Neural cell (in vitro differentiated cells): ENCODE measurements around the gene IFT43. TPM values are rescaled to one million over a fixed set of nuclear protein-coding genes. Genes with fewer than 3 reads are reported as not detected.

ENCODE experiments used
- H2AFZ ChIP-seq: fragments of 200-600, 300-800 bp; sonication (generic), shearing (Covaris generic); 2 replicates; pipeline ENCODE4 v1.6.0; 2014; ENCODE audit warnings: low read depth, mild to moderate bottlenecking, antibody characterized with exemption, low read length, moderate library complexity
- H3F3A ChIP-seq: fragments of 200-600 bp; shearing (Covaris generic); 2 replicates; pipeline ENCODE4 v1.6.1; 2016; ENCODE audit warnings: mild to moderate bottlenecking, moderate library complexity, mixed read lengths, antibody characterized with exemption, low read length; ENCODE audit not compliant: insufficient read depth, poor library complexity, severe bottlenecking
- H3K27ac ChIP-seq: fragments of 200-600, 300-800 bp; sonication (generic), shearing (Covaris generic); 2 replicates; pipeline ENCODE4 v1.5.1; 2014; ENCODE audit warnings: mild to moderate bottlenecking, low read length, moderate library complexity
- H3K27me3 ChIP-seq: fragments of 300-800, 200-600 bp; sonication (generic), shearing (Covaris generic); 2 replicates; pipeline ENCODE4 v1.6.0; 2014; ENCODE audit warnings: mild to moderate bottlenecking, low read depth, low read length, moderate library complexity; ENCODE audit not compliant: insufficient read depth
- H3K36me3 ChIP-seq: fragments of 300-800, 200-600 bp; sonication (generic), shearing (Covaris generic); 2 replicates; pipeline ENCODE4 v1.5.1; 2014; ENCODE audit warnings: mild to moderate bottlenecking, antibody characterized with exemption, low read length, moderate library complexity; ENCODE audit not compliant: insufficient read depth
- H3K4me2 ChIP-seq: fragments of 300-800, 200-600 bp; sonication (generic), shearing (Covaris generic); 2 replicates; pipeline ENCODE4 v1.6.0; 2014; ENCODE audit warnings: mild to moderate bottlenecking, low read length
- H3K4me3 ChIP-seq: fragments of 300-800, 200-600 bp; sonication (generic), shearing (Covaris generic); 2 replicates; pipeline ENCODE4 v1.5.1; 2014; ENCODE audit warnings: mild to moderate bottlenecking, low read length, moderate library complexity
- H3K79me2 ChIP-seq: fragments of 200-600 bp; shearing (Covaris generic); replicated peaks from 2 replicates; pipeline ENCODE4 v1.6.0; 2014; ENCODE audit warnings: mild to moderate bottlenecking, low read length, moderate library complexity; ENCODE audit not compliant: insufficient read depth
- H3K9ac ChIP-seq: fragments of 300-800, 200-600 bp; sonication (generic), shearing (Covaris generic); 2 replicates; pipeline ENCODE4 v1.6.1; 2016; ENCODE audit warnings: mild to moderate bottlenecking, low read length, mixed read lengths
- H3K9me2 ChIP-seq: fragments of 200-600 bp; shearing (Covaris generic); 2 replicates; pipeline ENCODE4 v1.6.1; 2016; ENCODE audit warnings: mild to moderate bottlenecking, low read length, mixed read lengths; ENCODE audit not compliant: insufficient read depth
- H3K9me3 ChIP-seq: fragments of 200-600, 300-800 bp; sonication (generic), shearing (Covaris generic); 2 replicates; pipeline ENCODE4 v1.6.1; 2016; ENCODE audit warnings: mild to moderate bottlenecking, mixed run types, low read length, moderate library complexity, mixed read lengths
- H4K20me1 ChIP-seq: fragments of 200-600 bp; shearing (Covaris generic); 2 replicates; pipeline ENCODE4 v1.6.1; 2016; ENCODE audit warnings: mild to moderate bottlenecking, mixed run types; ENCODE audit not compliant: insufficient read depth
- EP300 ChIP-seq: fragments of 450-650 bp; conservative IDR thresholded peaks from 2 replicates; pipeline ENCODE4 v1.6.1; 2014; ENCODE audit warnings: antibody characterized with exemption, mild to moderate bottlenecking, moderate library complexity; ENCODE audit not compliant: poor library complexity, severe bottlenecking
- EZH2 ChIP-seq: fragments of 200-600, 300-800 bp; shearing (Covaris generic), sonication (generic); IDR thresholded peaks from 2 replicates; pipeline ENCODE4 v1.6.1; 2014; ENCODE audit warnings: antibody characterized with exemption, low read length, borderline replicate concordance, mild to moderate bottlenecking; ENCODE audit not compliant: insufficient read depth, poor library complexity, severe bottlenecking
- MXI1 ChIP-seq: fragments of 450-650 bp; conservative IDR thresholded peaks from 2 replicates; pipeline ENCODE4 v1.6.1; 2014; ENCODE audit warnings: antibody characterized with exemption, mild to moderate bottlenecking; ENCODE audit not compliant: poor library complexity, severe bottlenecking
- POLR2AphosphoS5 ChIP-seq: IDR thresholded peaks from 2 replicates; pipeline ENCODE4 v1.6.1; 2012
- RAD21 ChIP-seq: fragments of 450-650 bp; conservative IDR thresholded peaks from 2 replicates; pipeline ENCODE4 v1.6.1; 2014; ENCODE audit warnings: antibody characterized with exemption, mild to moderate bottlenecking, moderate library complexity
- SMC3 ChIP-seq: fragments of 450-650 bp; conservative IDR thresholded peaks from 2 replicates; pipeline ENCODE4 v1.6.1; 2014; ENCODE audit warnings: antibody characterized with exemption, mild to moderate bottlenecking, moderate library complexity; ENCODE audit not compliant: poor library complexity
- TAF1 ChIP-seq: IDR thresholded peaks from 2 replicates; pipeline ENCODE4 v1.6.1; 2012; ENCODE audit warnings: low read depth
- polyA plus RNA-seq: library from polyadenylated mRNA; depleted of rRNA; stranded (reverse); fragments of >200 nt; gene quantifications from 2 replicates; pipeline ENCODE4 v1.2.3, GENCODE V29; 2014
- TF ChIP-seq, protein P1 (sequence below): fragments of 450-650 bp; IDR thresholded peaks from 2 replicates; pipeline ENCODE4 v1.5.1; 2014; ENCODE audit warnings: antibody characterized with exemption, mild to moderate bottlenecking, moderate library complexity; ENCODE audit not compliant: poor library complexity, severe bottlenecking
- TF ChIP-seq, protein P2 (sequence below): IDR thresholded peaks from 2 replicates; pipeline ENCODE4 v1.6.1; 2012; ENCODE audit warnings: borderline replicate concordance

Gene IFT43
- polyA plus RNA-seq, 1 donor from 2014 or later: 102 TPM

DNA sequence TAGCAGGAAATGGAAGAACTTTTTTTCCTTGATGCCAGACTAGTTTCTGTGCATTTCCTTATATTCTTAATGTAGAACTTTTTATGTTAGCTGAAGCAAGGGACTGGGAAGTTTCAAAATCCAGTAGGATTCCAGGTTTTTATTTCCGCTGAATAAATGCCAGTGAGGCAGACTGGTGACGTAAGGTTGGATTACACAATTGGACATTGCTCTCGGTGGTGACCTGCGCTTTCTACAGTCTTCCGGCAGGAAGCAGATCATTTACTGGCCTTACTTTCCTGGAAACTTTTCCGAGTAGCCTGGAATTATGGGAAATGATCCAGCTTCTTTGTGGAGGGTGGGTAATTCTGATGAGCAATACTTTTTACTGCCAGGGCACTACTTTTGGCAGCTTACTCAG, 3.6 kb downstream of the IFT43 start:
- Histone ChIP-seq H3K9me3 (no peaks in the 10 kb centered on the region), H3K4me2 (no peak overlapping the region), H3K27me3 (no peaks in the 10 kb centered on the region), H3K4me3 (no peak overlapping the region), H4K20me1 (no peaks in the 10 kb centered on the region), H2AFZ (no peak overlapping the region), H3K9ac (no peak overlapping the region), H3K79me2 (peaks cover 11% of the 10 kb centered on the region), H3K9me2 (no peaks in the 10 kb centered on the region), H3K27ac (no peak overlapping the region), H3F3A (no peaks in the 10 kb centered on the region), H3K36me3 (peaks cover 5% of the 10 kb centered on the region)
- TF ChIP-seq, protein P1, sequence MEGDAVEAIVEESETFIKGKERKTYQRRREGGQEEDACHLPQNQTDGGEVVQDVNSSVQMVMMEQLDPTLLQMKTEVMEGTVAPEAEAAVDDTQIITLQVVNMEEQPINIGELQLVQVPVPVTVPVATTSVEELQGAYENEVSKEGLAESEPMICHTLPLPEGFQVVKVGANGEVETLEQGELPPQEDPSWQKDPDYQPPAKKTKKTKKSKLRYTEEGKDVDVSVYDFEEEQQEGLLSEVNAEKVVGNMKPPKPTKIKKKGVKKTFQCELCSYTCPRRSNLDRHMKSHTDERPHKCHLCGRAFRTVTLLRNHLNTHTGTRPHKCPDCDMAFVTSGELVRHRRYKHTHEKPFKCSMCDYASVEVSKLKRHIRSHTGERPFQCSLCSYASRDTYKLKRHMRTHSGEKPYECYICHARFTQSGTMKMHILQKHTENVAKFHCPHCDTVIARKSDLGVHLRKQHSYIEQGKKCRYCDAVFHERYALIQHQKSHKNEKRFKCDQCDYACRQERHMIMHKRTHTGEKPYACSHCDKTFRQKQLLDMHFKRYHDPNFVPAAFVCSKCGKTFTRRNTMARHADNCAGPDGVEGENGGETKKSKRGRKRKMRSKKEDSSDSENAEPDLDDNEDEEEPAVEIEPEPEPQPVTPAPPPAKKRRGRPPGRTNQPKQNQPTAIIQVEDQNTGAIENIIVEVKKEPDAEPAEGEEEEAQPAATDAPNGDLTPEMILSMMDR: no peak
- no peak for TF ChIP-seq MXI1
- no peak for TF ChIP-seq POLR2AphosphoS5
- no peak for TF ChIP-seq SMC3
- no peak for TF ChIP-seq TAF1
- TF ChIP-seq EP300: no peak
- TF ChIP-seq, protein P2, sequence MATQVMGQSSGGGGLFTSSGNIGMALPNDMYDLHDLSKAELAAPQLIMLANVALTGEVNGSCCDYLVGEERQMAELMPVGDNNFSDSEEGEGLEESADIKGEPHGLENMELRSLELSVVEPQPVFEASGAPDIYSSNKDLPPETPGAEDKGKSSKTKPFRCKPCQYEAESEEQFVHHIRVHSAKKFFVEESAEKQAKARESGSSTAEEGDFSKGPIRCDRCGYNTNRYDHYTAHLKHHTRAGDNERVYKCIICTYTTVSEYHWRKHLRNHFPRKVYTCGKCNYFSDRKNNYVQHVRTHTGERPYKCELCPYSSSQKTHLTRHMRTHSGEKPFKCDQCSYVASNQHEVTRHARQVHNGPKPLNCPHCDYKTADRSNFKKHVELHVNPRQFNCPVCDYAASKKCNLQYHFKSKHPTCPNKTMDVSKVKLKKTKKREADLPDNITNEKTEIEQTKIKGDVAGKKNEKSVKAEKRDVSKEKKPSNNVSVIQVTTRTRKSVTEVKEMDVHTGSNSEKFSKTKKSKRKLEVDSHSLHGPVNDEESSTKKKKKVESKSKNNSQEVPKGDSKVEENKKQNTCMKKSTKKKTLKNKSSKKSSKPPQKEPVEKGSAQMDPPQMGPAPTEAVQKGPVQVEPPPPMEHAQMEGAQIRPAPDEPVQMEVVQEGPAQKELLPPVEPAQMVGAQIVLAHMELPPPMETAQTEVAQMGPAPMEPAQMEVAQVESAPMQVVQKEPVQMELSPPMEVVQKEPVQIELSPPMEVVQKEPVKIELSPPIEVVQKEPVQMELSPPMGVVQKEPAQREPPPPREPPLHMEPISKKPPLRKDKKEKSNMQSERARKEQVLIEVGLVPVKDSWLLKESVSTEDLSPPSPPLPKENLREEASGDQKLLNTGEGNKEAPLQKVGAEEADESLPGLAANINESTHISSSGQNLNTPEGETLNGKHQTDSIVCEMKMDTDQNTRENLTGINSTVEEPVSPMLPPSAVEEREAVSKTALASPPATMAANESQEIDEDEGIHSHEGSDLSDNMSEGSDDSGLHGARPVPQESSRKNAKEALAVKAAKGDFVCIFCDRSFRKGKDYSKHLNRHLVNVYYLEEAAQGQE: no peak
- TF ChIP-seq EZH2: no peak
- no peak for TF ChIP-seq RAD21

DNA sequence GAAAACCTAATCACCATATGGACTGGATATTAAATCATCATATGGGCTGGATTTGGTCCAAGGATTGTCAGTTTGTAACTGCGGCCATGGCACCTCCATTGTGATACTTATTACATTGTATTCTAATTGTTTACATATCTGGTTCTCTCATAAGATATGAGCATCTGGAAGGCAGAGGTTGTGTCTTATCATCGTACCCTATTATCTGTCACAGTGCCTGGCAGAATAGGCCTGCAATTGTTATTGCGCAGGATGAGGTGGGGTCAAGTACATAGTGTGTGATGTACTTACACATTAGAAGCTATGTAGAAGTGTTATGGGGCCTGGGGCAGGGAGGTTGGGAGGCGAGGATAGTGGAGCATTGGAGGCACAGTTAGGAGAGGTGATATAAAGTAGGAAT, 4.7 kb downstream of the IFT43 start:
- no peaks in the 10 kb centered on the region for H4K20me1 ChIP-seq
- H3K4me2 ChIP-seq: no peak overlapping the region

More for the DNA sequence above, 4.7 kb downstream of the IFT43 start:
- Histone ChIP-seq H3K4me3 (no peak overlapping the region), H3K36me3 (peaks cover 5% of the 10 kb centered on the region), H3K27ac (no peak overlapping the region), H3K79me2 (peaks cover 11% of the 10 kb centered on the region), H3K9ac (no peak overlapping the region), H2AFZ (no peak overlapping the region), H3F3A (no peaks in the 10 kb centered on the region), H3K9me3 (no peaks in the 10 kb centered on the region), H3K9me2 (no peaks in the 10 kb centered on the region), H3K27me3 (no peaks in the 10 kb centered on the region)
- TF ChIP-seq MXI1 (no peak), TAF1 (no peak), RAD21 (no peak), EP300 (no peak), POLR2AphosphoS5 (no peak), SMC3 (no peak), EZH2 (no peak)
- TF ChIP-seq, protein P1: no peak
- TF ChIP-seq, protein P2: no peak
